ENCODE data around the gene ACSM3.

The ACSM3 gene

GRCh38 chr16:20838240-20838639, 74.4 kb downstream of the ACSM3 start:
- Histone ChIP-seq H3K9me3 (ENCODE audit: low read length) (no peaks in the 10 kb centered on the region), H3K9ac (ENCODE audit: low read length) (no peak overlapping the region), H3K27ac (ENCODE audit: low read depth, low read length) (no peak overlapping the region), H3K27me3 (ENCODE audit: control insufficient read depth in 1 of 2, insufficient read depth in 2 of 2, low read length in 2 of 2) (no peaks in the 10 kb centered on the region), H3K4me1 (ENCODE audit: insufficient read depth, low read length) (no peaks in the 10 kb centered on the region), H3K4me3 (ENCODE audit: low read depth in 1 of 2, low read length in 2 of 2) (no peak overlapping the region), H3K36me3 (ENCODE audit: insufficient read depth, low read length) (no peaks in the 10 kb centered on the region)

- Histone ChIP-seq H3K36me3 (ENCODE audit: insufficient read depth, low read length) (no peaks in the 10 kb centered on the region), H3K27me3 (ENCODE audit: control insufficient read depth in 1 of 2, insufficient read depth in 2 of 2, low read length in 2 of 2) (no peaks in the 10 kb centered on the region), H3K4me1 (ENCODE audit: insufficient read depth, low read length) (no peaks in the 10 kb centered on the region), H3K27ac (ENCODE audit: low read depth, low read length) (no peak overlapping the region), H3K9me3 (ENCODE audit: low read length) (no peaks in the 10 kb centered on the region), H3K4me3 (ENCODE audit: low read depth in 1 of 2, low read length in 2 of 2) (no peak overlapping the region), H3K9ac (ENCODE audit: low read length) (no peak overlapping the region)
These were observed 75.7 kb downstream of the ACSM3 start for GRCh38 chr16:20839504-20839903.

- H3K9ac ChIP-seq (ENCODE audit: low read length), result no peak overlapping the region
- no peaks in the 10 kb centered on the region for H3K4me1 ChIP-seq (ENCODE audit: insufficient read depth, low read length)
- H3K4me3 ChIP-seq (ENCODE audit: low read depth in 1 of 2, low read length in 2 of 2), result no peak overlapping the region
These were observed 80.2 kb downstream of the ACSM3 start for GRCh38 chr16:20844054-20844453.

GRCh38 chr16:20844588-20844987, 80.8 kb downstream of the ACSM3 start:
- Histone ChIP-seq H3K27ac (ENCODE audit: low read depth, low read length) (no peak overlapping the region), H3K4me3 (ENCODE audit: low read depth in 1 of 2, low read length in 2 of 2) (no peak overlapping the region), H3K36me3 (ENCODE audit: insufficient read depth, low read length) (no peaks in the 10 kb centered on the region), H3K9me3 (ENCODE audit: low read length) (no peaks in the 10 kb centered on the region), H3K4me1 (ENCODE audit: insufficient read depth, low read length) (peaks cover 2% of the 10 kb centered on the region), H3K9ac (ENCODE audit: low read length) (no peak overlapping the region), H3K27me3 (ENCODE audit: control insufficient read depth in 1 of 2, insufficient read depth in 2 of 2, low read length in 2 of 2) (no peaks in the 10 kb centered on the region)

More at GRCh38 chr16:20844054-20844453, 80.2 kb downstream of the ACSM3 start:
- no peak overlapping the region for H3K27ac ChIP-seq (ENCODE audit: low read depth, low read length)
- H3K9me3 ChIP-seq (ENCODE audit: low read length), result no peaks in the 10 kb centered on the region
- no peaks in the 10 kb centered on the region for H3K36me3 ChIP-seq (ENCODE audit: insufficient read depth, low read length)
- no peaks in the 10 kb centered on the region for H3K27me3 ChIP-seq (ENCODE audit: control insufficient read depth in 1 of 2, insufficient read depth in 2 of 2, low read length in 2 of 2)

GRCh38 chr16:20846030-20846429, 82.2 kb downstream of the ACSM3 start:
- Histone ChIP-seq H3K27ac (ENCODE audit: low read depth, low read length) (no peak overlapping the region), H3K9ac (ENCODE audit: low read length) (no peak overlapping the region), H3K27me3 (ENCODE audit: control insufficient read depth in 1 of 2, insufficient read depth in 2 of 2, low read length in 2 of 2) (no peaks in the 10 kb centered on the region), H3K36me3 (ENCODE audit: insufficient read depth, low read length) (no peaks in the 10 kb centered on the region), H3K4me1 (ENCODE audit: insufficient read depth, low read length) (peaks cover 16% of the 10 kb centered on the region), H3K9me3 (ENCODE audit: low read length) (no peaks in the 10 kb centered on the region), H3K4me3 (ENCODE audit: low read depth in 1 of 2, low read length in 2 of 2) (no peak overlapping the region)

GRCh38 chr16:20846551-20846950, 82.7 kb downstream of the ACSM3 start:
- H3K9me3 ChIP-seq (ENCODE audit: low read length), result no peaks in the 10 kb centered on the region
- H3K4me1 ChIP-seq (ENCODE audit: insufficient read depth, low read length), result peaks cover 21% of the 10 kb centered on the region
- H3K9ac ChIP-seq (ENCODE audit: low read length), result no peak overlapping the region

More at GRCh38 chr16:20846551-20846950, 82.7 kb downstream of the ACSM3 start:
- no peaks in the 10 kb centered on the region for H3K36me3 ChIP-seq (ENCODE audit: insufficient read depth, low read length)
- H3K27me3 ChIP-seq (ENCODE audit: control insufficient read depth in 1 of 2, insufficient read depth in 2 of 2, low read length in 2 of 2), result no peaks in the 10 kb centered on the region
- H3K4me3 ChIP-seq (ENCODE audit: low read depth in 1 of 2, low read length in 2 of 2), result no peak overlapping the region
- no peak overlapping the region for H3K27ac ChIP-seq (ENCODE audit: low read depth, low read length)

Measured in muscle layer of colon (tissue), 2 donors.